GM21367 (cell line): ENCODE results near the gene DOCK11.
"Not testable (repeated sequence)": the region's sequence is repeated elsewhere in the genome, so short reads cannot be mapped to it uniquely, and the experiment has no call there.

Source experiments
- ATAC-seq: cut with Tn5 transposase; IDR thresholded peaks from one replicate; pipeline ENCODE4 v1.9.1; 2021; ENCODE audit not compliant: unreplicated experiment

DOCK11 gene

GRCh38 chrX:118566359-118566758, 70.7 kb downstream of the DOCK11 start:
- ATAC-seq, result no peak

DNA sequence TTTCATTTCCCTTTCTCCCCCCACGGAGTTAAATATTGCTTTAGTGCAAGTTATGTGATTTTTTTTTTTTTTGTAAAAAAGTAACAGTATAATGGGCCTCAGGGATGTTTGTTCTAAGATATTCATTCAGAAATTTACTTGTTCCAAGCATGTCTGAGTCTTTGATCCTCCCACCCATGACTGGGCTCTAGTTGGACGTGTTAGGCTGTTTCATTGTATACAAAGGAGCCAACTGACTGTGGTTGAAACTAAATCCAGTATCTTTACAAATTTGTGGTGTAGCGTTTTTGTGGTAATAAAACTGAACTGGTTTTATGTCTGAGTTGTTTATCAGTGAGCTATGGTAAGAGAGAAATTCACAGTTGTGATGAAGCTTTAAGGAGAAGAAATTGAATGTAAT, 74.1 kb downstream of the DOCK11 start:
- no peak for ATAC-seq

DNA sequence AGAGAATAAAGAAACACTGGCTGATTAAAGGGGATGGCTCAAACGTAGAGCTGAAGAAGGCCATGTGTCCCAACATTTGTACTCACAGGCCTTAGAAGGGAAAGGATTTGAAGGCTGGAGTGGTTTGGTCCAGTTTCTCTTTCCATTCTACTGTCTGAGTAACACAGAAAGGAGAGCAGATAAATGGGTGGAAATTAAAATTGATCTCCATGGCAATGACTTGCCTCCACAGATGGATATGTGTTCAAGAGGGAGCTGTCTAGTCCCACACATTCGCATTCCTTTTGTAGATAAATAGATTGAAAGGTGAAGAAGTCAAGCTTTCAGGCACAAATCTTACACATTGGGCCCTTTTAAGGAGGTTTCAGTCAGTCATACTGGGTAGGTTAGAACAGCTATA, 74.6 kb downstream of the DOCK11 start:
- no peak for ATAC-seq

DNA sequence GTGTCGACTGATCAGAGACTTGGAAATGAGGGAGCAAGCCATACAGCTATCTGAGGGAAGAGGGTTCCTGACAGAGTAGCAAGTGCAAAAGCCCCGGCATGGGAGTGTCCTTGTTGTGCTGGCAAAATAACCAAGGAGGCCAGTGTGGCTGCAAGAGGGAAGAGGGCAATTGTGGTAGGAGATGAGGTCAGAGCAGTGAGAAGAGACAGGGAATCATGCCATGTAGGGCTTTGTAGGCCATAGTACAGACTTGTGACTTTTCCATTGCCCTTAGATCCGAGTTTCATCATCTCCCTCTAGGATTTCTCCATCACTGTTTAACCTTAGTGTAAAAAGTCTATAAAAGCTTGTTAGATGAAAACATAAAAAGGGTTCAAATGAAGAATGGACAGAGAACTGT, 76.2 kb downstream of the DOCK11 start:
- no peak for ATAC-seq

DNA sequence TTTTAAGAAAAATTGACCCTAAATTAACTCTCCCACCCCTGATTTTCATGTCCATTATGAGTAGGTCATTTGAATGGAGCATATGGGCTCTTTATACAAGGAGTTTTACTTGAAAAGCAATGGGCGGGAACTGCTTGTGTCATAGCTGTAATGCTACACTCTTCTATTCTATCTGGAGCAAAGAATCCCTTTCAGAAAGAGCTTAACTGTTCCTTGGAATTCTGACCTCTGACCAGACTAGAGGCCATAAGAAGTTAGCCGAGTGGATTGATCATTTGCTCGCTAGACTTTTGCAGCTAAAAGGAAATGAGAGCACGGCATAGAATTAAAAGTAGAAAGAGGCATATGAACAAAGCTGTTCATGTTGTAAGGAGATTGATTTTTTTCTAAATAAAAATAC, 79.1 kb downstream of the DOCK11 start:
- ATAC-seq, result no peak

GRCh38 chrX:118577041-118577440, 81.4 kb downstream of the DOCK11 start:
- ATAC-seq, result no peak

DNA sequence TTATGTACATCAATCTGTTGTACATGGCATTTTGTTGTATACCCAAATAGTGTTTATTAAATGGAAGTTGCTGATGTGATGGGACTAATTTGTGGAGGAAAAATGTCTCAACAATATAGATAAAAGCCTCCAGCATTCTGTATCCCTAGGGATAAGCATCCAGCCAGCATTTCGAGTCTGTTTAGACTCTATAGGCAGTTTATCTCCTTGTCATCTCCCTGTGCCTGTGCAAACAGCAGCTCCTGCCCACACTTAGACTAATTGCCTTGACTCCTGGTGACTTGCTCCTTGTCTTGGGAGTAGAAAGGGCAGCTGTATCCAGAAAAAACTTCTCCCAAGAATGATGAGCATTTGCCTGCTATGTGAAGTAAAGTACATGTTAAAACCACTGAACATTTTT, 83.8 kb downstream of the DOCK11 start:
- no peak for ATAC-seq

GRCh38 chrX:118582926-118583325, 87.3 kb downstream of the DOCK11 start:
- ATAC-seq, result not testable (repeated sequence)

GRCh38 chrX:118583781-118584180, 88.2 kb downstream of the DOCK11 start:
- ATAC-seq, result no peak

GRCh38 chrX:118585296-118585695, 89.7 kb downstream of the DOCK11 start:
- no peak for ATAC-seq

GRCh38 chrX:118586206-118586605, 90.6 kb downstream of the DOCK11 start:
- ATAC-seq, result not testable (repeated sequence)

DNA sequence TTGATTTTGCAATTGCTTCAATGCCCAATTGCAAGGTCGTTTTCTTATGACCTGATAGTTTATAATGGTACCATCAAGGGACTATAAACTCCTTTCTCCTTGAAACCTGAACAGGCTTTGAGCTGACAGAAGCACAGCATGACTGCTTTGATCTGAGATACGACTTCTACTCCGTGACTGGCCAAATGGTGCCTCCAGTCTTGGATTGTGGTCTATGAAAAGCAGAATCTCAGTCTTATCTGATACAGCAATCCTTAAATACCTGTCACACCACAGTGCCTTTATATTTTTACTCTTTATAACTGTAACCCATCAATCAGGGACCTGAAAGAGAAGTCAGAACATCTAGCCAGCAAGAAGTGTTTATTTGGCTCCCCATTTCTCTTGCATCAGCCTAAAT, 93.1 kb downstream of the DOCK11 start:
- no peak for ATAC-seq

- ATAC-seq, result no peak
Observed at GRCh38 chrX:118589227-118589626, 93.6 kb downstream of the DOCK11 start.

GRCh38 chrX:118593407-118593806, 97.8 kb downstream of the DOCK11 start:
- ATAC-seq, result no peak

DNA sequence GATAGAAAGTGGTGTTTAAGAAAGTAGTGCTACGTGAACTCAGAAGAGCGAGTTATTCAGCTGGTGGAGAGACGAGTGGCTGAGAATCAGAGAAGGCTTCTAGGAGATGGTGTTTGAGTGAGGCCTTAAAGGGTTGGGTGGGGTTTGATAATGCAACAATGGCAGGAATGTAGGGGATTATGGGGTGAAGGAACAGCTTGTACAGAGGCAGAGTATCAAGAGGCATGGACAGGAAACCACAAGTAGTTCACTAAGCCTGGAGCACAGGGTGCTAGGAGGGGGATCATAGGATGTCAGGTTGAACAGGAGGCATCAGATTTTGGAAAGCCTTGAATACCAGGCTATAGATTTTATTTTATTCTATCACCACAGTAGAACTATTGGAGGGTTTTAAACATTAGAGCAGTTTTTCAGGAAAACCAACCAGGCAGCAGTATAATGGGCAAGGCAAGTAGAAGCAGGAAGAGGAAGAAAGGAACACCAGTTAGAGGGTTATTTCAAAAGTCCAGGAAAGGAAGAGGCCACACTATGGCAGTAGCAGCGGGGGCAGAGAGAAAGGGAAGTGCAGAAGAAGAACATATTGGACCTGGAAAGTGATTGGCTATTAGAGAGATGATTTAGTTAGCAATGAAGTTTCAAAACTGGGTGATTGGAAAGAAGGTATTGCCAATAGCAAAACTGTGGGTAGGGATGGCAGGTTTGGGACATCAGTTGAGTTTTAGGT, 99.2 kb downstream of the DOCK11 start:
- ATAC-seq, result no peak

GRCh38 chrX:118595501-118596042, 100.0 kb downstream of the DOCK11 start:
- no peak for ATAC-seq

DNA sequence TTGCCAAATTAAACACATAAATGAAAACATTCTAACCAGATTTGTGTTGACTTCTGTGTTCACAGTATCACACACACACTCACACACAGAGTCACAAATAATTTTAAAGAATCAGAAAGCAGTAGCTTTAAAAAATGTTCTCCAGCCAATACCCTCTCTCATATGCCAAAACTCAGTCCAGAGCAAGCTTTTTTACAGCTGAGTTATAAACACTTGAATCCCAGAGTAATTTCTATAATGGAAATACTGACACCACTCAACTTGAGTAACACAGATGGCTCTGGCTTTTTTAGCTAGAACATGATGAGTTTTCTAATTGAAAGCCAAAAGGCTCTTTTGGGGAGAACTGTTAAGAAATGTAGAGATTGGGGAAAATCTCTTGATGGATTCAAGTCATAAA, 100.8 kb downstream of the DOCK11 start:
- no peak for ATAC-seq

DNA sequence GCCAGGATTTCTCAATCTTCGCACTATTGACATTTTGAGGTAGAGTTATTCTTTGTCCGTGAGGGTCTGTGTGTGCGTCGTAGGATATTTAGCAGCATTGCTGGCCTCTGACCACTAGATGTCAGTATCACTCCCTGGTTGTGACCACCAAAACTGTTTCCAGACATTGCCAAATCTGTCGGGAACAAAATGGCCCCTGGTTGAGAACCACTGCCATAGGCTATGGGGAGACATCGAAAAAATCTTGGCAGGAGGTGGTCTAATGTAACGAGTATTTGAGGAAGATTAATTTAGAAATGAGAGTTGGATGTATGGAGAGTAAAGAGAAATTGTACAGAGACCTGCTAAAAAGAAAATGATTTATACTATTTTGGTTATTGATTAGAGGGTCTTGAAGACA, 108.4 kb downstream of the DOCK11 start:
- no peak for ATAC-seq

DNA sequence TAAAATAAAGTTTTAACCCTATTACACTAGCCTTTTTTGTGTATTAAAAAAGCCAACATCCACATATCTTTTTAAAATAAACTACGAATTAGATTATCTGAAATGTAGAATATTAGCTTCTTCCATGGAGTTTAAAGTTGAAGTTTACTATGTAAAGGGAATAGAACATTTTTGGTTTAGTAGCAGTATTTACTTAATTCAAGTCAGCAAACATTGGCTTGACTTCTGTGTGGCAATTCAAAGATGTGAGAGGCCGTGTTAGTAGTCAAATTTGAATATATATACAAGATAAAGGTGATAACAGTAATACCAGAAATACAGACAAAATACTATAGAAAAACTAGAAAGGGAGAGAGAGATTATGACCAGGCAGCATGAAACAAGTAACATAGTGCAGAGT, 116.7 kb downstream of the DOCK11 start:
- ATAC-seq, result no peak

DNA sequence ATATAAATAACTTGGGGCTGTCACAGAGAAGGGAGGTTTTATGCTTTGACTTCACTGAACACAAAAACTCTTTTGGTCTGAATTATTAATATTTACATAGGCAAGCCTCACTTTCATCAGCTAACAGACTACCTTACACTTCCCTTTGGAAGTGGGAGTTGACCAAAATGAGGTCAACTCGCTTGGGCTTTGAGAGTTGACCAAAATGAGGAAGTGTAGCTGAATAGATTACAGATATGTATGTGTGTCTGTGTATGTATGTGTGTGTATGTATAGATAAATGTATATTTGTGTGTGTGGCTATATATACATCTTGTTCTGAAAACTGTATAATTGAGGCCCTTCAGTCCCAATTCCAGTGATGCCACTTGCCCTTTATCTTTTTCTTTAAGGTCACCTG, 118.5 kb downstream of the DOCK11 start:
- no peak for ATAC-seq

DNA sequence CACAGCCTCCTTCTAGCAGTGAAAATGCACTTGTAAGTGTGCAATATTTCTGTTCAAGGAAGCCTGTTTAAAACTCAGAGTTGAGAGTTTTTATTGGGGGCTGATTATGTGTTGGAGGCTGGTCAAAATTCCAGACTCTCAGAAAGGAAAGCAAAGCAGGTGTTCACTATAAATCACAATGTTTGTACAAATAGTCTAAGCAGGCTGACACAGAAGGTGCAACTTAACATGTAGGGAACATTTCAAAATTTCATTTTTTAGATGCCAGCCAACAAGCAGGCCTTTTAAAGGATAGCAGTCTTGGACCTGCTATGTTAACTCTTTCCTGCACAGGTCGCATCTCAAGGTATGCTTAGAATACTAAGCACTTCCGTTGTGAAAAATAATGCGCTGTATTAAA, 119.5 kb downstream of the DOCK11 start:
- no peak for ATAC-seq

DNA sequence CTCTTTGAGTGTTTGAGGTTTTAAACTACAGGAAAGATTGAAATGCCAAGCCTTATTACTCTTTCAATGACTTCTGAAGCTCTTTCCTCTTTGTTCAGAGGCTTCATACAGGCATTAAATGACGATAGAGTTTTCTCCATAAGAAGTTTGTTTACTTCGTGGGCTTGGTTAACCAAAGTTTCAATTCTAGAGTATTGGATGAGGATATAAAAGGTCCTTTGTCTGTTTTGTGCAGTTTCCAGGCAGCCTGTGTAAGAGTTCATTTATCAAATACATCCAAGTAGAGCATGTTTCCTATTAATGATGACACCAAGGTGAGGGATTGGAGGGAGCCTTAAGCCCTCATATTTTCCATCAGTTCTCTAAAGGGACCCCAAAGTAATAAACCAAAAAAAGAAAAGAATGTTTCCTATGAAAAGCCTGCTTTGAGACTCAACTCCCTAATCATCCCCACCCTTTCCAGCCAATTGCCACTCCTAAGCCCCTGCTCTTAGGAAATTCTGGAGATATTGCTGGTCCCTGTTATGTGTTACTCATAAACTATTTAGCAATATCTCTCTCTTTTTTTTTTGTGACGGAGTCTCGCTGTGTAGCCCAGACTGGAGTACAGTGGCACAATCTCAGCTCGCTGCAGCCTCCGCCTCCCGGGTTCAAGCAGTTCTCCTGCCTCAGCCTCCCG, 125.6 kb downstream of the DOCK11 start:
- ATAC-seq, result no peak

DNA sequence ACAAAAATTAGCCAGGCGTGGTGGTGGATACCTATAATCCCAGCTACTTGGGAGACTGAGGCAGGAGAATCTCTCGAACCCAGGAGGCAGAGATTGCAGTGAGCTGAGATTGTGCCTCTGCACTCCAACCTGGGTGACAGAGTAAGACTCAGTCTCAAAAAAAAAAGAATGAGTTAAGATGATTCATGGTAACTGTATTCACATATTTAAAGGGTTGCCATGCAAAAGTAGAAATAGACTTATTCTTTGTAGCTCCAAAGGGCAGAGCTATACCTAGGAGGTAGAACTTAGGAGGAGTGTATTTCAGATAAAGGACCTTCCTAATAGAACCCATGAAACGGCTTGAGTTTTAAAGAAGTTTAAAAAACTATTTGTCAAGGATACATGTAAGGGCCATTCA, 127.4 kb downstream of the DOCK11 start:
- no peak for ATAC-seq
